Renal pelvis (tissue), 4 donors: ENCODE data around the gene RFTN1. TPM values are rescaled to one million over a fixed set of nuclear protein-coding genes. Genes with fewer than 3 reads are reported as not detected.
"Not testable (repeated sequence)": the region's sequence is repeated elsewhere in the genome, so short reads cannot be mapped to it uniquely, and the experiment has no call there.

ENCODE experiments used
- DNase-seq: peaks from one replicate; pipeline ENCODE4 v3.0.0-alpha.2; 2013
- polyA plus RNA-seq, 3 donors: library from polyadenylated mRNA; unstranded; fragments of 120-200 nt; gene quantifications; one replicate each; pipeline ENCODE4 v1.2.1, GENCODE V29; 2013; ENCODE audit not compliant: insufficient read length in 3 of 3

Gene RFTN1
- polyA plus RNA-seq, 3 donors: 25.1 to 32.5 (median 31.6) TPM

- DNase-seq: no peak
These were observed 183.7 kb downstream of the RFTN1 start for GRCh38 chr3:16329826-16330129.

- no peak for DNase-seq
These were observed 184.3 kb downstream of the RFTN1 start for GRCh38 chr3:16329036-16329825.

- no peak for DNase-seq
These were observed 185.4 kb downstream of the RFTN1 start for GRCh38 chr3:16328124-16328523.

- no peak for DNase-seq
These were observed 186.7 kb downstream of the RFTN1 start for GRCh38 chr3:16326724-16327349.

GRCh38 chr3:16325850-16326249 lies 187.6 kb downstream of the RFTN1 start:
- DNase-seq: no peak

- no peak for DNase-seq
These were observed 189.8 kb downstream of the RFTN1 start for GRCh38 chr3:16323737-16324136.

- DNase-seq: no peak
These were observed 191.3 kb downstream of the RFTN1 start for GRCh38 chr3:16322189-16322588.

- no peak for DNase-seq
These were observed 192.8 kb downstream of the RFTN1 start for GRCh38 chr3:16320711-16321110.

GRCh38 chr3:16319723-16320122 lies 193.8 kb downstream of the RFTN1 start:
- DNase-seq: no peak

GRCh38 chr3:16319307-16319706 lies 194.2 kb downstream of the RFTN1 start:
- DNase-seq: no peak

GRCh38 chr3:16318176-16318575 lies 195.3 kb downstream of the RFTN1 start:
- DNase-seq: no peak

GRCh38 chr3:16317561-16317945 lies 195.9 kb downstream of the RFTN1 start:
- no peak for DNase-seq

GRCh38 chr3:16316847-16317560 lies 196.5 kb downstream of the RFTN1 start:
- DNase-seq: no peak

GRCh38 chr3:16316396-16316795 lies 197.1 kb downstream of the RFTN1 start:
- DNase-seq: no peak

- no peak for DNase-seq
These were observed 197.9 kb downstream of the RFTN1 start for GRCh38 chr3:16315623-16316022.

- DNase-seq: no peak
These were observed 199.4 kb downstream of the RFTN1 start for GRCh38 chr3:16313886-16314645.

- no peak for DNase-seq
These were observed 201.5 kb downstream of the RFTN1 start for GRCh38 chr3:16311960-16312451.

- not testable (repeated sequence) for DNase-seq
These were observed 203.0 kb downstream of the RFTN1 start for GRCh38 chr3:16310486-16310885.

- DNase-seq: no peak
These were observed 203.9 kb downstream of the RFTN1 start for GRCh38 chr3:16309558-16309957.

GRCh38 chr3:16308727-16309126 lies 204.8 kb downstream of the RFTN1 start:
- DNase-seq: no peak

GRCh38 chr3:16307832-16308531 lies 205.5 kb downstream of the RFTN1 start:
- no peak for DNase-seq
